Thyroid gland (tissue), 4 donors: ENCODE measurements around the gene AMIGO3.

Experiments used
- CTCF ChIP-seq, 6 experiments: fragments of 200-600 bp in 3 of 6; fragments of 450-650 bp in 3 of 6; sonication (generic) in 3 of 6; IDR thresholded peaks; one replicate each; pipeline ENCODE4 v1.5.1; 2016 to 2019; ENCODE audit warnings: antibody characterized with exemption in 6 of 6, mild to moderate bottlenecking in 2 of 6, inconsistent platforms in 1 of 6, moderate library complexity in 1 of 6
- POLR2A ChIP-seq, 2 donors: fragments of 450-650 bp; IDR thresholded peaks; one replicate each; pipeline ENCODE4 v1.6.1; 2017; ENCODE audit warnings: antibody characterized with exemption in 2 of 2, mild to moderate bottlenecking in 2 of 2, moderate library complexity in 1 of 2

- no peak for TF ChIP-seq CTCF (IDR thresholded peaks at IDR 0.05)
- no peak for TF ChIP-seq POLR2A (IDR thresholded peaks at IDR 0.05)
Measured at GRCh38 chr3:49681543-49681942, 37.9 kb downstream of the AMIGO3 start.
